A549 (cell line): Measurements from ENCODE around the gene ECT2. TPM values are rescaled to one million over a fixed set of nuclear protein-coding genes. Genes with fewer than 3 reads are reported as not detected.

Experiments used
- ATAC-seq, 2 experiments: fragments of 200-7000 bp in 1 of 2; fragments of >200 bp in 1 of 2; cut with Nextera tagmentation in 1 of 2; cut with Tn5 transposase in 1 of 2; 3 replicates each; pipeline versions ENCODE4 v1.8.0 to v1.9.1; 2018 to 2020; ENCODE audit warnings: mild to moderate bottlenecking in 1 of 2, moderate library complexity in 1 of 2
- CTCF ChIA-PET: fragments of 300-600 bp; sonication (Branson Sonifier 250); formaldehyde crosslinking; extraction: SDS; loops from one replicate; lab custom pipeline; 2021; ENCODE audit warnings: antibody characterized with exemption, inconsistent platforms; lab: Yijun Ruan, JAX
- POLR2A ChIA-PET: fragments of 350-600 bp; formaldehyde crosslinking; extraction: SDS; loops from one replicate; lab custom pipeline; 2021; ENCODE audit warnings: antibody characterized with exemption, inconsistent platforms; lab: Yijun Ruan, JAX
- DNase-seq, 2 experiments: peaks; one replicate each; pipeline versions ENCODE4 v3.0.0 to v3.0.0-alpha.2; 2011 to 2016; ENCODE audit warnings: low read depth in 1 of 2, low spot score in 1 of 2
- FAIRE-seq: peaks from 2 replicates; lab custom pipeline; 2011; peaks lifted over from hg19 to GRCh38; lab: Jason Lieb, UNC
- H3K27ac ChIP-seq, 2 experiments: fragments of >200 bp; sonication (Bioruptor Twin); formaldehyde crosslinking; 3 replicates each; pipeline ENCODE4 v1.5.1; 2016 to 2017
- H3K4me1 ChIP-seq: fragments of >200 bp; sonication (Bioruptor Twin); formaldehyde crosslinking; 3 replicates; pipeline ENCODE4 v1.6.1; 2016
- H3K4me2 ChIP-seq: fragments of >200 bp; sonication (Bioruptor Twin); formaldehyde crosslinking; 3 replicates; pipeline ENCODE4 v1.6.1; 2016
- H3K4me3 ChIP-seq: fragments of >200 bp; sonication (Bioruptor Twin); formaldehyde crosslinking; 3 replicates; pipeline ENCODE4 v1.5.1; 2016
- H3K9me3 ChIP-seq: fragments of >200 bp; sonication (Bioruptor Twin); formaldehyde crosslinking; 3 replicates; pipeline ENCODE4 v1.6.1; 2016
- ATOH8 ChIP-seq: fragments of 250-450 bp; sonication (Bioruptor Pico); IDR thresholded peaks from 2 replicates; pipeline ENCODE4 v1.5.0; 2020; ENCODE audit warnings: low read depth, mild to moderate bottlenecking, moderate library complexity
- CBX2 ChIP-seq: fragments of 200-600 bp; sonication (generic); IDR thresholded peaks from 2 replicates; pipeline ENCODE4 v1.6.1; 2016; ENCODE audit warnings: low read depth, mild to moderate bottlenecking, borderline replicate concordance
- CBX8 ChIP-seq: fragments of 200-600 bp; sonication (generic); IDR thresholded peaks from 2 replicates; pipeline ENCODE4 v1.6.1; 2016
- CTCF ChIP-seq: fragments of >200 bp; sonication (Bioruptor Twin); formaldehyde crosslinking; IDR thresholded peaks from 3 replicates; pipeline ENCODE4 v1.5.1; 2016
- E2F6 ChIP-seq: IDR thresholded peaks from 2 replicates; pipeline ENCODE4 v1.6.1; 2012; ENCODE audit warnings: low read depth, borderline replicate concordance
- EHMT2 ChIP-seq: fragments of 200-600 bp; sonication (generic); IDR thresholded peaks from 2 replicates; pipeline ENCODE4 v1.6.1; 2016; ENCODE audit warnings: antibody characterized with exemption, low read depth, mild to moderate bottlenecking, moderate library complexity
- ELK1 ChIP-seq: fragments of 150-350 bp; IDR thresholded peaks from 2 replicates; pipeline ENCODE4 v1.6.1; 2014; ENCODE audit warnings: low read depth, mild to moderate bottlenecking, low read length
- EP300 ChIP-seq, 2 experiments: fragments of >200 bp; sonication (Bioruptor Twin); formaldehyde crosslinking; IDR thresholded peaks; 2 replicates in 1 of 2; 3 replicates in 1 of 2; pipeline ENCODE4 v1.6.1; 2016 to 2017
- FOSB ChIP-seq: fragments of 250-450 bp; sonication (Bioruptor Pico); IDR thresholded peaks from 2 replicates; pipeline ENCODE4 v1.5.0; 2020; ENCODE audit warnings: mild to moderate bottlenecking, moderate library complexity
- FOSL2 ChIP-seq, 2 experiments: fragments of 450-650 bp in 1 of 2; fragments of >200 bp in 1 of 2; sonication (Bioruptor Twin) in 1 of 2; formaldehyde crosslinking; IDR thresholded peaks; 2 replicates each; pipeline versions ENCODE4 v1.5.0 to v1.6.1; 2016 to 2020; ENCODE audit warnings: mild to moderate bottlenecking in 1 of 2, moderate library complexity in 1 of 2
- JUN ChIP-seq, 2 experiments: fragments of >200 bp; sonication (Bioruptor Twin); formaldehyde crosslinking; IDR thresholded peaks; 2 replicates in 1 of 2; 3 replicates in 1 of 2; pipeline ENCODE4 v1.6.1; 2016 to 2017
- KDM1A ChIP-seq: fragments of 200-600 bp; sonication (generic); IDR thresholded peaks from 2 replicates; pipeline ENCODE4 v1.6.1; 2016; ENCODE audit warnings: low read depth, mild to moderate bottlenecking
- MAFK ChIP-seq: fragments of 450-650 bp; IDR thresholded peaks from 2 replicates; pipeline ENCODE4 v1.6.1; 2014; ENCODE audit not compliant: partially characterized antibody
- MAZ ChIP-seq: fragments of 150-350 bp; IDR thresholded peaks from 2 replicates; pipeline ENCODE4 v1.6.1; 2014; ENCODE audit warnings: antibody characterized with exemption, low read depth, low read length, borderline replicate concordance
- NFE2L2 ChIP-seq: fragments of 150-350 bp; conservative IDR thresholded peaks from 2 replicates; pipeline ENCODE4 v1.6.1; 2014; ENCODE audit warnings: low read length
- PBX3 ChIP-seq: IDR thresholded peaks from 2 replicates; pipeline ENCODE4 v1.6.1; 2012
- POLR2A ChIP-seq: IDR thresholded peaks from 2 replicates; pipeline ENCODE4 v1.6.1; 2012; ENCODE audit warnings: mild to moderate bottlenecking, low read length
- POLR2AphosphoS2 ChIP-seq: conservative IDR thresholded peaks from 2 replicates; pipeline ENCODE4 v1.6.1; 2012; ENCODE audit warnings: low read length, improper control_type of control experiment, inconsistent platforms
- RAD21 ChIP-seq, 2 experiments: fragments of >200 bp in 1 of 2; sonication (Bioruptor Twin) in 1 of 2; formaldehyde crosslinking in 1 of 2; IDR thresholded peaks in 1 of 2; conservative IDR thresholded peaks in 1 of 2; 2 replicates in 1 of 2; 3 replicates in 1 of 2; pipeline ENCODE4 v1.6.1; 2012 to 2018; ENCODE audit warnings: inconsistent platforms in 1 of 2
- RFX5 ChIP-seq: fragments of 450-650 bp; IDR thresholded peaks from 2 replicates; pipeline ENCODE4 v1.7.1; 2014; ENCODE audit warnings: antibody characterized with exemption, mild to moderate bottlenecking, moderate library complexity
- RNF2 ChIP-seq: fragments of 200-600 bp; sonication (generic); IDR thresholded peaks from 2 replicates; pipeline ENCODE4 v1.6.1; 2016; ENCODE audit warnings: low read depth, mild to moderate bottlenecking, antibody characterized with exemption, moderate library complexity, borderline replicate concordance
- SMC3 ChIP-seq: fragments of >200 bp; sonication (Bioruptor Twin); formaldehyde crosslinking; IDR thresholded peaks from 3 replicates; pipeline ENCODE4 v1.6.1; 2018; ENCODE audit warnings: inconsistent platforms
- ZFP36 ChIP-seq: fragments of 450-650 bp; IDR thresholded peaks from 2 replicates; pipeline ENCODE4 v1.6.1; 2014; ENCODE audit warnings: borderline replicate concordance; ENCODE audit not compliant: partially characterized antibody
- ZNF302 ChIP-seq: fragments of 250-450 bp; sonication (Bioruptor Pico); IDR thresholded peaks from 2 replicates; pipeline ENCODE4 v1.9.0; 2021; ENCODE audit warnings: inconsistent platforms, mild to moderate bottlenecking, moderate library complexity
- WGBS: methylation state at CpG from one replicate; pipeline ENCODE4 v1.1.6; 2017; ENCODE audit errors: missing lambda C conversion rate; 5-methylcytosine and 5-hydroxymethylcytosine counted together
- polyA plus RNA-seq, 4 experiments: library from polyadenylated mRNA; depleted of rRNA in 3 of 4; stranded (reverse); fragments of >200 nt; fragmentation: RNase III in 1 of 4; extraction: RNeasy Plus Mini Kit Qiagen cat#74134 plus additional on column Dnase treatment in 1 of 4; gene quantifications; 2 replicates in 3 of 4; 3 replicates in 1 of 4; pipeline ENCODE4 v1.2.3, GENCODE V29; 2011 to 2017

ECT2 gene
- polyA plus RNA-seq, 2 of the 4 experiments (the other 2 are of a cell fraction), result 96.5 to 187 TPM

- TF ChIP-seq KDM1A, result no peak
- TF ChIP-seq POLR2AphosphoS2, result no peak
- TF ChIP-seq MAFK, result no peak
- Histone ChIP-seq H3K27ac (no peak overlapping the region), H3K4me1 (no peaks in the 10 kb centered on the region), H3K4me3 (no peak overlapping the region), H3K4me2 (no peak overlapping the region), H3K9me3 (no peaks in the 10 kb centered on the region)
- ChIA-PET POLR2A (no interaction called here), CTCF (interaction anchor here (1.1 kb wide), 1 partner anchor 11 kb away, joined by 3 read pairs; no protein-coding TSS in a partner anchor)
- FAIRE-seq, result no peak
- WGBS, result 82% methylated on average over 1 of the region's 1 CpG
- no peak for ATAC-seq
- DNase-seq, result no peak
These were observed 37.2 kb downstream of the ECT2 start for GRCh38 chr3:172787746-172788145.

GRCh38 chr3:172799246-172799645 is 48.7 kb downstream of the ECT2 start:
- H3K4me2 ChIP-seq, result no peak overlapping the region
- 91% methylated on average over 1 of the region's 1 CpG for WGBS
- no peak for TF ChIP-seq ELK1
- no peak for TF ChIP-seq RNF2
- TF ChIP-seq FOSB (CRISPR knock-in tag), result no peak
- no peak for TF ChIP-seq RFX5
- TF ChIP-seq CBX8, result no peak
- no peak for TF ChIP-seq CBX2
- TF ChIP-seq NFE2L2, result no peak
- TF ChIP-seq MAFK, result no peak
- no peak for TF ChIP-seq EHMT2
- TF ChIP-seq ATOH8 (CRISPR knock-in tag), result no peak
- no peak for TF ChIP-seq SMC3
- no peak for TF ChIP-seq PBX3
- no peak for TF ChIP-seq ZNF302 (CRISPR knock-in tag)
- no peak for TF ChIP-seq CTCF
- TF ChIP-seq RAD21 (conservative IDR thresholded peaks at IDR 0.05 in 1 of 2, IDR thresholded peaks at IDR 0.05 in 1 of 2), result no peak
- H3K9me3 ChIP-seq, result no peaks in the 10 kb centered on the region
- H3K27ac ChIP-seq, result no peak overlapping the region
- FAIRE-seq, result no peak
- ChIA-PET CTCF (interaction anchor here (0.6 kb wide), 1 partner anchor 12 kb away, joined by 3 read pairs; no protein-coding TSS in a partner anchor), POLR2A (no interaction called here)
- no peak for DNase-seq
- no peak overlapping the region for H3K4me3 ChIP-seq
- no peaks in the 10 kb centered on the region for H3K4me1 ChIP-seq
- no peak for ATAC-seq

GRCh38 chr3:172800156-172800555 is 49.6 kb downstream of the ECT2 start:
- no peak for DNase-seq
- no peak for FAIRE-seq
- POLR2A ChIA-PET, result no interaction called here
- Histone ChIP-seq H3K4me1 (no peaks in the 10 kb centered on the region), H3K27ac (no peak overlapping the region), H3K9me3 (no peaks in the 10 kb centered on the region), H3K4me3 (no peak overlapping the region), H3K4me2 (no peak overlapping the region)
- WGBS, result 92% methylated on average over 2 of the region's 2 CpGs
- no peak for ATAC-seq
- TF ChIP-seq MAZ, result no peak
- TF ChIP-seq FOSL2 (IDR thresholded peaks at IDR 0.05), result no peak
- no peak for TF ChIP-seq FOSL2 (CRISPR knock-in tag; IDR thresholded peaks at IDR 0.05)
- TF ChIP-seq ZFP36, result no peak
- no peak for TF ChIP-seq POLR2AphosphoS2
- no peak for TF ChIP-seq RNF2
- TF ChIP-seq E2F6, result no peak
- TF ChIP-seq JUN (IDR thresholded peaks at IDR 0.05), result no peak
- no peak for TF ChIP-seq ATOH8 (CRISPR knock-in tag)
- TF ChIP-seq POLR2A, result no peak
- no peak for TF ChIP-seq EP300 (IDR thresholded peaks at IDR 0.05)
- no peak for TF ChIP-seq NFE2L2
- TF ChIP-seq RAD21 (conservative IDR thresholded peaks at IDR 0.05 in 1 of 2, IDR thresholded peaks at IDR 0.05 in 1 of 2), result no peak
- TF ChIP-seq KDM1A, result no peak
- TF ChIP-seq ELK1, result no peak
- CTCF ChIA-PET, result interaction anchor here (0.8 kb wide), 1 partner anchor 9 kb away, joined by 3 read pairs; no protein-coding TSS in a partner anchor
